DMS 273 (cell line): ENCODE results near the gene IGFBP3.

Experiments
- DNase-seq: peaks from one replicate; lab custom pipeline; 2025; ENCODE audit not compliant: unreplicated experiment; lab: John Stamatoyannopoulos, UW

The IGFBP3 gene

DNA sequence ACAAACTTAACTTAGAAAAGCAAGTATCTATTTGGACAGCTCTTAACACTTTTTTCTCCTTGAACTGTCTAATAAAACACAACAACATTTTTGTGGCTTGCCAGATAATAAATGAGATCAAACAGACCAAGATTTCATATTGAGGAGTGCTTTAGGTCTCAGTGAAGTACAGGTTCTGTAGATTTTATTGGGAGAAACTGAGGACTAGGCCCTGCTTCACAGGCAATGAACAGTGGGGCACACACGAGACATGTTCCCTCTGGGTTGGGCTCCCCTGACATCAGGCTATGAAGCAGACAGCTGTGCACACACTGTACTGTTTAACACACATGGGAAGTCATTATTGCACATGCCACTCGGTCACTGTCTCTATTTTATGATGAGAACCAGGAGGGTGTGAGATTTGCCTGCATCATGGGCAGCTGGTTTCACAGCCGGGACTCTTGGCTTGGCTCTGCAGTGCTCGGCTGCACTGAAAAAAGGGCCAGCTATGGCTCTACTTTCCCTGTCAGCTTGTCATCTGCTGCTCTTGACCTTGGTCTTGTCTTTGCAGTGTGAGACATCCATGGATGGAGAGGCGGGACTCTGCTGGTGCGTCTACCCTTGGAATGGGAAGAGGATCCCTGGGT lies 28.6 kb downstream of the IGFBP3 start:
- DNase-seq = no peak

GRCh38 chr7:45891462-45892402 lies 29.3 kb downstream of the IGFBP3 start:
- DNase-seq = no peak

GRCh38 chr7:45890902-45891461 lies 30.1 kb downstream of the IGFBP3 start:
- peak; percentile 77 for DNase-seq

- DNase-seq = no peak
These were observed 30.8 kb downstream of the IGFBP3 start for GRCh38 chr7:45890125-45890901.

GRCh38 chr7:45889367-45890067 lies 31.6 kb downstream of the IGFBP3 start:
- no peak for DNase-seq

DNA sequence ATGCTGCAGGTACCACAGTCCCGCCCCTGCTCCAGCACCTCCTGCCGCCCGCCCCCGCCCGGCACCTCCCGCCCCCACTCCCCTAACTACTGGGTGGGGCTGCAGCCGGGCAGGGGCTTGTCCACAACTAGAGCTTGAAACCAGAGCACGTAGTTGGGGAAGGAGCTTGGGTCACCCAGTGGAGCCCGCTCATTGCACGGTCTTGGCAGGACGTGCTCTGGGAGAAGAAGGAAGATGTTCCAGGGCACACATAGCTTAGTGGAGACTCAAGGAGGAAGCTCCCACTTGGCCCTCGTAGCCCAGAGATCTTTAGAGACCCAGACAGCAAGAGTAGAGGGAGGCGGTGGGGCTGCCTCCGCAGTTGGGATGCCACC lies 32.1 kb downstream of the IGFBP3 start:
- DNase-seq = no peak

DNA sequence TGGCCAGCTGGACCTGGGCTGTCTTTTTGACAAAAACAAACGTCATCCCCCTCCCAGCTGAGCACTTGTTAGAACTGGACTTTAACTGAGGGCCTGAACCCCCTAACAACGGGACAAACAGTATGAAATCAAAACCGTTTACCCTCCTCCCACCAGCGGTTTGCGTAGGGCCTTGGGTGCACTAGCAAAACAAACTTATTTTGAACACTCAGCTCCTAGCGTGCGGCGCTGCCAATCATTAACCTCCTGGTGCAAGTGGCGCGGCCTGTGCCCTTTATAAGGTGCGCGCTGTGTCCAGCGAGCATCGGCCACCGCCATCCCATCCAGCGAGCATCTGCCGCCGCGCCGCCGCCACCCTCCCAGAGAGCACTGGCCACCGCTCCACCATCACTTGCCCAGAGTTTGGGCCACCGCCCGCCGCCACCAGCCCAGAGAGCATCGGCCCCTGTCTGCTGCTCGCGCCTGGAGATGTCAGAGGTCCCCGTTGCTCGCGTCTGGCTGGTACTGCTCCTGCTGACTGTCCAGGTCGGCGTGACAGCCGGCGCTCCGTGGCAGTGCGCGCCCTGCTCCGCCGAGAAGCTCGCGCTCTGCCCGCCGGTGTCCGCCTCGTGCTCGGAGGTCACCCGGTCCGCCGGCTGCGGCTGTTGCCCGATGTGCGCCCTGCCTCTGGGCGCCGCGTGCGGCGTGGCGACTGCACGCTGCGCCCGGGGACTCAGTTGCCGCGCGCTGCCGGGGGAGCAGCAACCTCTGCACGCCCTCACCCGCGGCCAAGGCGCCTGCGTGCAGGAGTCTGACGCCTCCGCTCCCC lies 32.7 kb downstream of the IGFBP3 start, which contains the start of gene IGFBP1:
Gene IGFBP1 (plus strand): TSS at position 304 of the 808 bp plus-strand sequence. CDS start 165 bp downstream, at position 469.
- peak; percentile 63 for DNase-seq

- no peak for DNase-seq
These were observed 34.0 kb downstream of the IGFBP3 start for GRCh38 chr7:45886931-45887667.

- no peak for DNase-seq
These were observed 35.7 kb downstream of the IGFBP3 start for GRCh38 chr7:45885264-45885882.

- no peak for DNase-seq
These were observed 36.9 kb downstream of the IGFBP3 start for GRCh38 chr7:45884136-45884535.

GRCh38 chr7:45882465-45882810 lies 38.6 kb downstream of the IGFBP3 start:
- DNase-seq = no peak

DNA sequence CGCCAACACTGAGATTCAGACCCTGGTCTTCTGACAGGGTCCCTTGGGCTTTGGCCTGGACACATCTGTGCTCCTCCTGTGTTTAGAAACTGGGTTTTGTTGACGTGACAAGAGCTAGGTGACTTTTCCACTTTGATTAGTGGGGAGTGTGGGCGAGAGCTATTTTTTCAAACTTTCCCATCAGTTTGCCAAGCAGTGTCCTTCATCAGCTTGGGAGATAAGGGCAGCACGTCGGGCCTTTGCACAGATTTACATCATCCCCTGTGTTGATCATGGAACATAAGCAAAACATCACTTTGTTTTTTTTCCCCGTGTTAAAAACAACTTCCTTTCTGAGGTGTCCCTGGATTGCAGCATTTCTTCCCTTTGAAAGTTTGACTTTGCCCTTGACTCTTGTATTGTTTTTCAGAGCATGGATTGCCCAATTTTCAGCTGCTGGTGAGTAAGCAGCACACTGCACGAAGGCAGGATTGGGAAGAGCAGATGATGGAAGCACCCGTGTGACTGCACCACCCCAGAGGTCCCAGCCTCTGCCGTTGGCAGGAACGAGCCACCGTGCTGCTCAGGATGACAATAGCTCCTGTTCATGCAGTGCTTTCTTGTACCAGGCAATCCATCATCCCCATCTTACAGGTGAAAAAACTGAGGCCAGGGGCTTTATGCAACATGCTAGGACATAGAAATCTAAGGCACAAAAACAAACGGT lies 39.2 kb downstream of the IGFBP3 start:
- no peak for DNase-seq

GRCh38 chr7:45881280-45881758 lies 39.8 kb downstream of the IGFBP3 start:
- no peak for DNase-seq

- DNase-seq = no peak
These were observed 40.6 kb downstream of the IGFBP3 start for GRCh38 chr7:45880433-45880860.

- no peak for DNase-seq
These were observed 42.5 kb downstream of the IGFBP3 start for GRCh38 chr7:45878457-45879144.

GRCh38 chr7:45876519-45876918 lies 44.6 kb downstream of the IGFBP3 start:
- no peak for DNase-seq

DNA sequence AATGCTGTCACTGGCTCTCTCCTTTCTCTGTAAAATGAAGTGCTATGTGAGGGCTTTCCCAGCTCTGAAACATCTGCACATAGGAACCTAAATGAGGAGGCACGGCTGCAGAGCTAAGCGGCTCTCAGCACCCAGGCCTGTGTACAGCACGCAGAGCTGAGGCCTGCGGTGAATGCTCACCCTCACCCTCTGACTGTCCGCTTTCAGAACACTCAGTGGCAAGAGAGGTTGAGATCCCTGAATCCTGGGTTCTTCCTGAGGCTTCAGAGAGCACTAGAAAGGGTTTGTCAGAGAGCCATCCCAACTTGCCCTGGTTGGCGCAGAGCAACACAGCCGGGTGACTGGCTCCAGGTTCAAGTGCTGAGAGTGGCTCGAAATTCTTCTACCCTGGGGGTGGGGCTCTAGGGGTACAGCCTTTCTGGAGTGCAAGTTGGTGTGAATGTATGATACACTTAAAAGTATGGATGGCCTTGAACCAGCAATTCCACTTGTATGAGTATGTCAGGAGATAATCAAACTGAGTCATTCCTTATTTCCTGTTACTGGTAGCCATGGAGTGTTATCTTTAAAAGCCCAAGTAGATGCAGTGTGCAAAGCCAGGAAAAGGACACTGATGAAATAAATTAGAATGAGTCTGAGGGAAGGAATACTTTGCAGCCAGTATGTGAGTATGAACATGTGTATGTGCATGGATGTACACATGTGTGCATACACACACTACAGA lies 46.5 kb downstream of the IGFBP3 start:
- no peak for DNase-seq
